Measurements from ENCODE around the gene PLD1. TPM values are rescaled to one million over a fixed set of nuclear protein-coding genes. Genes with fewer than 3 reads are reported as not detected.

The PLD1 gene
- total and polyA plus RNA-seq, 2 of the 8 experiments (the other 6 are each of a cell fraction or from before 2014, with no cell fraction given) = 1.2 to 2.6 TPM

GRCh38 chr3:171811295-171811912 lies 1.1 kb upstream of the PLD1 start:
- Histone ChIP-seq H2BK15ac (ENCODE audit: low read length) (no peak overlapping the region), H4K20me1 (replicated peaks in 1 of 2; ENCODE audit: control insufficient read depth in 1 of 2, insufficient read depth in 2 of 2, low read length in 2 of 2) (no peaks in the 10 kb centered on the region), H4K5ac (ENCODE audit: insufficient read length, low read depth, low read length) (no peak overlapping the region), H2BK12ac (ENCODE audit: low read depth, low read length) (no peak overlapping the region), H2AFZ (ENCODE audit: low read length) (no peak overlapping the region), H3K36me3 (ENCODE audit: control insufficient read depth in 2 of 4, insufficient read depth in 4 of 4, low read length in 3 of 4) (no peaks in the 10 kb centered on the region), H3K79me1 (ENCODE audit: low read depth, low read length) (no peaks in the 10 kb centered on the region), H3K4me1 (replicated peaks in 1 of 4; ENCODE audit: control insufficient read depth in 3 of 4, insufficient read depth in 4 of 4, low read length in 3 of 4) (no peaks in the 10 kb centered on the region; a peak in 2 of 7 replicates), H4K91ac (replicated peaks; ENCODE audit: insufficient read length, low read length) (no peak overlapping the region), H3K9me3 (ENCODE audit: insufficient read depth in 2 of 2, low read depth in 1 of 2, low read length in 1 of 2) (no peaks in the 10 kb centered on the region), H3K9ac (replicated peaks in 1 of 4; ENCODE audit: extremely low read depth in 1 of 4, low read depth in 3 of 4, low read length in 3 of 4) (no peak overlapping the region), H3K23me2 (ENCODE audit: low read depth, low read length) (peaks cover 7% of the 10 kb centered on the region; the same call in 1 of the 2 replicates), H3K4me2 (ENCODE audit: insufficient read depth in 1 of 2, low read depth in 2 of 2, low read length in 2 of 2) (peak overlapping the region in 1 of 2 experiments; percentile 67; a peak in 1 of 4 replicates), H2BK120ac (replicated peaks; ENCODE audit: low read depth, low read length) (no peak overlapping the region), H3K56ac (replicated peaks; ENCODE audit: insufficient read length, low read depth, low read length) (no peak overlapping the region), H3K4me3 (ENCODE audit: extremely low read depth in 1 of 4, insufficient read depth in 2 of 4, low read depth in 3 of 4, low read length in 4 of 4) (no peak overlapping the region), H2AK5ac (ENCODE audit: low read depth, low read length) (no peak overlapping the region), H4K8ac (ENCODE audit: extremely low read depth, insufficient read depth, low read length) (no peak overlapping the region), H2BK20ac (ENCODE audit: low read length) (no peak overlapping the region), H3K23ac (ENCODE audit: insufficient read length) (no peak overlapping the region), H3K27ac (ENCODE audit: low read depth, low read length) (no peak overlapping the region), H2BK5ac (ENCODE audit: low read depth, low read length) (no peak overlapping the region), H3K27me3 (replicated peaks in 1 of 4; ENCODE audit: control insufficient read depth in 3 of 4, extremely low read depth in 1 of 4, insufficient read depth in 3 of 4, low read length in 3 of 4) (peaks cover 4 to 31% (median 23%) of the 10 kb centered on the region in 4 experiments), H3K18ac (ENCODE audit: extremely low read depth, low read length) (no peak overlapping the region), H3K14ac (ENCODE audit: insufficient read length) (no peak overlapping the region), H3K4ac (replicated peaks; ENCODE audit: insufficient read length, low read depth, low read length) (no peak overlapping the region), H3K79me2 (ENCODE audit: control insufficient read depth in 1 of 2, insufficient read depth in 2 of 2, low read length in 2 of 2) (no peaks in the 10 kb centered on the region)
- 86% methylated on average over 4 of the region's 4 CpGs; no CpG with 5 or more reads in 1 of the 2 experiments for WGBS, 2 experiments (ENCODE audit: extremely low coverage in 1 of 2, insufficient coverage in 1 of 2, insufficient read length in 1 of 2, insufficient replicate concordance in 2 of 2, low coverage in 1 of 2, low lambda C conversion rate in 2 of 2, missing lambda C conversion rate in 1 of 2)
- POLR2A ChIA-PET (ENCODE audit: partially characterized antibody) = no interaction called here
- DNase-seq (ENCODE audit: low read depth in 1 of 2, low spot score in 2 of 2) (no peak), FAIRE-seq (no peak)
- CTCF ChIA-PET (ENCODE audit: partially characterized antibody) = interaction anchor here (0.8 to 1.3 kb wide), 3 partner anchors 19 to 197 kb away, joined by 3 read pairs; no protein-coding TSS in a partner anchor
- TF ChIP-seq USF2 (IDR thresholded peaks at IDR 0.05; ENCODE audit: low read length) (no peak), CBX5 (IDR thresholded peaks at IDR 0.05; ENCODE audit: low read depth, low read length) (no peak), SIX5 (IDR thresholded peaks at IDR 0.05; ENCODE audit: low read depth, low read length) (no peak), NANOG (IDR thresholded peaks at IDR 0.05; ENCODE audit: insufficient read depth, low read depth, low read length, poor library complexity, severe bottlenecking) (no peak), POU5F1 (IDR thresholded peaks at IDR 0.05; ENCODE audit: low read depth, low read length) (no peak), SRF (IDR thresholded peaks at IDR 0.05; ENCODE audit: low read depth, low read length) (no peak), TEAD4 (IDR thresholded peaks at IDR 0.05; ENCODE audit: low read depth, low read length) (no peak), HDAC2 (IDR thresholded peaks at IDR 0.05; ENCODE audit: borderline replicate concordance in 1 of 2, low read depth in 2 of 2, low read length in 2 of 2) (no peak), POLR2A (IDR thresholded peaks at IDR 0.05; ENCODE audit: control extremely low read depth in 1 of 2, low read depth in 2 of 2, low read length in 2 of 2) (no peak)

Data from H1 (cell line).